ENCODE results near the gene SPTBN4. TPM values are rescaled to one million over a fixed set of nuclear protein-coding genes. Genes with fewer than 3 reads are reported as not detected.

Gene SPTBN4
- total RNA-seq, 2 donors from 2014 or later, result 0.79 to 2.0 TPM

DNA sequence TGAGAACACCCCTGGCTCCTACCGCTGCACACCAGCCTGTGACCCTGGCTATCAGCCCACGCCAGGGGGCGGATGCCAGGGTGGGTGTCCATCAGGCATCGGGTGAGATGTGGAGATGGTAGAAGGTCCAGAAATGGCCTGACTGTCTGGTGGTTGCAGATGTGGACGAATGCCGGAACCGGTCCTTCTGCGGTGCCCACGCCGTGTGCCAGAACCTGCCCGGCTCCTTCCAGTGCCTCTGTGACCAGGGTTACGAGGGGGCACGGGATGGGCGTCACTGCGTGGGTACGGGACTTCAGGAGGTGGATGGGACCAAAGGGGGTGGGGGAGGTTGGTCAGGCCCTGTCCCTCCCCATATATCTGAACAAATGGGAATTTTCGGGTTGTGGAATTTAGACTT is 150.1 kb downstream of the SPTBN4 start:
- Histone ChIP-seq H3K9ac (ENCODE audit: extremely low read depth, low read length, poor library complexity, severe bottlenecking) (no peak overlapping the region), H3K27ac (ENCODE audit: low read depth, low read length) (no peak overlapping the region), H3K27me3 (ENCODE audit: control insufficient read depth, insufficient read depth, low read length, poor library complexity, severe bottlenecking) (no peaks in the 10 kb centered on the region), H3K36me3 (ENCODE audit: control insufficient read depth, insufficient read depth, low read length) (peaks cover 38% of the 10 kb centered on the region), H3K9me3 (ENCODE audit: control insufficient read depth, low read length) (no peaks in the 10 kb centered on the region), H3K4me1 (ENCODE audit: control insufficient read depth, insufficient read depth, low read length) (no peaks in the 10 kb centered on the region), H3K4me3 (ENCODE audit: low read length) (no peak overlapping the region)
- WGBS, 2 experiments (ENCODE audit: insufficient coverage in 1 of 2, insufficient read length in 1 of 2), result 94 to 97% methylated on average over 14 to 17 of the region's 17 CpGs
- no peaks in the 10 kb centered on the region for H3K9me3 Mint-ChIP-seq
- H3K27ac Mint-ChIP-seq, result no peak overlapping the region
- H3K4me3 Mint-ChIP-seq, result no peak overlapping the region
- peaks cover 6% of the 10 kb centered on the region for H3K4me1 Mint-ChIP-seq
- TF ChIP-seq CTCF (conservative IDR thresholded peaks at IDR 0.05), result no peak
- peaks cover 12% of the 10 kb centered on the region for H3K27me3 Mint-ChIP-seq (ENCODE audit: insufficient read depth)
- DNase-seq, result no peak
- peaks cover 37% of the 10 kb centered on the region for H3K36me3 Mint-ChIP-seq (ENCODE audit: low read depth)

GRCh38 chr19:40617961-40618360 is 151.2 kb downstream of the SPTBN4 start:
- peaks cover 12% of the 10 kb centered on the region for H3K4me1 Mint-ChIP-seq
- H3K27me3 Mint-ChIP-seq (ENCODE audit: insufficient read depth), result peaks cover 1% of the 10 kb centered on the region
- no peaks in the 10 kb centered on the region for H3K9me3 ChIP-seq (ENCODE audit: control insufficient read depth, low read length)
- H3K9me3 Mint-ChIP-seq, result no peaks in the 10 kb centered on the region
- no peaks in the 10 kb centered on the region for H3K4me1 ChIP-seq (ENCODE audit: control insufficient read depth, insufficient read depth, low read length)
- H3K27ac Mint-ChIP-seq, result no peak overlapping the region
- no peak overlapping the region for H3K4me3 ChIP-seq (ENCODE audit: low read length)
- no peak for TF ChIP-seq CTCF (conservative IDR thresholded peaks at IDR 0.05)
- no peak overlapping the region for H3K4me3 Mint-ChIP-seq
- peaks cover 42% of the 10 kb centered on the region for H3K36me3 ChIP-seq (ENCODE audit: control insufficient read depth, insufficient read depth, low read length)
- no peak overlapping the region for H3K9ac ChIP-seq (ENCODE audit: extremely low read depth, low read length, poor library complexity, severe bottlenecking)
- no peak for DNase-seq
- WGBS, 2 experiments (ENCODE audit: insufficient coverage in 1 of 2, insufficient read length in 1 of 2), result 100% methylated on average over 1 to 4 of the region's 4 CpGs
- H3K36me3 Mint-ChIP-seq (ENCODE audit: low read depth), result peaks cover 45% of the 10 kb centered on the region
- no peaks in the 10 kb centered on the region for H3K27me3 ChIP-seq (ENCODE audit: control insufficient read depth, insufficient read depth, low read length, poor library complexity, severe bottlenecking)
- no peak overlapping the region for H3K27ac ChIP-seq (ENCODE audit: low read depth, low read length)

DNA sequence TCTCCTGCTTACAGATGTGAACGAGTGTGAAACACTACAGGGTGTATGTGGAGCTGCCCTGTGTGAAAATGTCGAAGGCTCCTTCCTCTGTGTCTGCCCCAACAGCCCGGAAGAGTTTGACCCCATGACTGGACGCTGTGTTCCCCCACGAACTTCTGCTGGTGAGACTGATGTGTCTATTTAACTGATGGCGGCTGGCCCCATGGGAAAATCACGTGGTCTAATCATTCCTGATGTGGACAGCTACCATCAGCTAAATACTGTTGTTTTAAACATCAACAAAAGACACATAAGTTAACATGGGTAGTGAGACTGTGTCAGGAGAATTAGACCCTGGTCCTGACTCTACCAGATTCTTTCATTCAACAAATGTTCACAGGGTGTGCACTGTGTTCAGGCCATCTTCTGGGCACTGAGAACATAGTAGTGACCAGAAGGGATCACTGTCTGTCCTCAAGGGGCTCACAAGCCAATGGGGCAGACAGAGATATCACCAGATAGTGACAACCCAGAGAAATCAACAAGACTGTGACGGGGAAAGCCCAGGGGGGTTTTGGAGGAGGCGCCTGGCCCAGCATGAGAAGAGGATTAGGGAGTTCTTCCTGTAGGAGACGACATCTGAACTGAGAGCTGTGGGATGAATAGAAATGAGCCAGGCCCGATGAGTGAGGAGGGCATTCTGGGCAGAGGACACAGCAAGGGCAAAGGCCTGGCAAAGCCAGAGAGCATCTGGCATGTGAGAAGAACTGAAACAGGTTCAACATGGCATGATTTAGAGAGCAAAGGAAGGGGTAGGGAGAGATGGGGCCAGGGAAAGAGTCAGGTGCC is 152.7 kb downstream of the SPTBN4 start:
- Histone ChIP-seq H3K36me3 (ENCODE audit: control insufficient read depth, insufficient read depth, low read length) (peaks cover 42% of the 10 kb centered on the region), H3K9me3 (ENCODE audit: control insufficient read depth, low read length) (no peaks in the 10 kb centered on the region), H3K9ac (ENCODE audit: extremely low read depth, low read length, poor library complexity, severe bottlenecking) (no peak overlapping the region), H3K4me1 (ENCODE audit: control insufficient read depth, insufficient read depth, low read length) (no peaks in the 10 kb centered on the region), H3K27ac (ENCODE audit: low read depth, low read length) (no peak overlapping the region), H3K27me3 (ENCODE audit: control insufficient read depth, insufficient read depth, low read length, poor library complexity, severe bottlenecking) (no peaks in the 10 kb centered on the region), H3K4me3 (ENCODE audit: low read length) (no peak overlapping the region)
- Mint-ChIP-seq H3K27me3 (ENCODE audit: insufficient read depth) (no peaks in the 10 kb centered on the region), H3K4me3 (no peak overlapping the region), H3K4me1 (peaks cover 21% of the 10 kb centered on the region), H3K36me3 (ENCODE audit: low read depth) (peaks cover 50% of the 10 kb centered on the region), H3K9me3 (no peaks in the 10 kb centered on the region), H3K27ac (no peak overlapping the region)
- no peak for DNase-seq
- WGBS, 2 experiments (ENCODE audit: insufficient coverage in 1 of 2, insufficient read length in 1 of 2), result 82 to 89% methylated on average over 10 of the region's 11 CpGs
- no peak for TF ChIP-seq CTCF (conservative IDR thresholded peaks at IDR 0.05)

All from endodermal cell (in vitro differentiated cells).